ENCODE data around the gene TTC9.

DNA sequence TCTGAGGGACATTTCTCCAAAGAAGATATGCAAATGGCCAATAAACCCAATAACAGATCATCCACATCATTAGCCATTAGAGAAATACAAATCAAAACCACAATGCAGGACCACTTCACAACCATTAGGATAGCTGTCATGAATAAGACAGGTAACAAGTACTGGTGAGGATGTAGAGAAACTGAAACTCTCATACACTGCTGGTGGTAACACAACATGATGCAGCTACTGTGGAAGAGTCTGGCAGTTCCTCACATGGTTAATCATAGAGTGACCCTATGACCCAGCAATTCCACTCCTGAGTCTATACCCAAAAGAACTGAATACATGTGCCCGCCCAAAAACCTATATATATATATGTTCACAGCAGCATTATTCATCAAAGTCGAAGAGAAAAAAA lies 39.0 kb downstream of the TTC9 start:
- TF ChIP-seq CTCF (IDR thresholded peaks at IDR 0.05) (no peak), POLR2AphosphoS5 (IDR thresholded peaks at IDR 0.05) (no peak), POLR2A (IDR thresholded peaks at IDR 0.05) (no peak), EP300 (IDR thresholded peaks at IDR 0.05) (no peak)
